Esophagus squamous epithelium (tissue), 5 donors: ENCODE measurements around the gene TSPAN18. TPM values are rescaled to one million over a fixed set of nuclear protein-coding genes. Genes with fewer than 3 reads are reported as not detected.

Experiments used
- DNase-seq: peaks from one replicate; lab custom pipeline; 2025; lab: John Stamatoyannopoulos, UW
- H3K27ac ChIP-seq, 4 donors: fragments of 200-600 bp; sonication (generic); one replicate each; pipeline ENCODE4 v1.5.1; 2016 to 2019; ENCODE audit warnings: mild to moderate bottlenecking in 1 of 4
- H3K27me3 ChIP-seq, 4 donors: fragments of 200-600 bp; sonication (generic); 1 replicate in 3 of 4; 2 replicates in 1 of 4; pipeline versions ENCODE4 v1.5.1 to v1.6.0; 2017 to 2021; ENCODE audit warnings: antibody characterized with exemption in 1 of 4
- H3K36me3 ChIP-seq, 3 donors: fragments of 200-600 bp; sonication (generic); one replicate each; pipeline ENCODE4 v1.5.1; 2016 to 2019
- H3K4me1 ChIP-seq, 3 donors: fragments of 200-600 bp; sonication (generic); one replicate each; pipeline ENCODE4 v1.5.1; 2017 to 2019
- H3K4me3 ChIP-seq, 4 donors: fragments of 200-600 bp; sonication (generic); 1 replicate in 3 of 4; 2 replicates in 1 of 4; pipeline ENCODE4 v1.5.1; 2016 to 2019; ENCODE audit warnings: mild to moderate bottlenecking in 2 of 4, moderate library complexity in 1 of 4
- H3K9me3 ChIP-seq, 3 donors: fragments of 200-600 bp; sonication (generic); one replicate each; pipeline ENCODE4 v1.5.1; 2016 to 2019
- POLR2A ChIP-seq, 4 donors: fragments of 450-650 bp; IDR thresholded peaks; one replicate each; pipeline ENCODE4 v1.6.1; 2017; ENCODE audit warnings: antibody characterized with exemption in 4 of 4, mild to moderate bottlenecking in 4 of 4, moderate library complexity in 3 of 4
- WGBS, 2 donors: methylation state at CpG; one replicate each; pipeline ENCODE4 v1.1.5; 2018; 5-methylcytosine and 5-hydroxymethylcytosine counted together
- intact Hi-C: fragments of 100-400 bp; cut with DNase I; formaldehyde crosslinking; loops from one replicate; pipeline ENCODE4 v1.15.0; 2022
- total RNA-seq, 4 donors: library from RNA; depleted of rRNA; stranded (reverse); fragments of >200 nt; gene quantifications; one replicate each; pipeline ENCODE4 v1.1.0, GENCODE V29; 2016
- TF ChIP-seq, protein P1 (sequence below), 6 experiments: fragments of 450-650 bp in 4 of 6; fragments of 200-600 bp in 2 of 6; sonication (generic) in 2 of 6; IDR thresholded peaks; one replicate each; pipeline ENCODE4 v1.5.1; 2016 to 2019; ENCODE audit warnings: antibody characterized with exemption in 6 of 6, mild to moderate bottlenecking in 4 of 6, moderate library complexity in 4 of 6
- donor health status: DM: yes; HTN: yes; CAD: no.

Gene TSPAN18
- total RNA-seq, 4 donors from 2014 or later, result 0.80 to 4.4 (median 2.0) TPM

DNA sequence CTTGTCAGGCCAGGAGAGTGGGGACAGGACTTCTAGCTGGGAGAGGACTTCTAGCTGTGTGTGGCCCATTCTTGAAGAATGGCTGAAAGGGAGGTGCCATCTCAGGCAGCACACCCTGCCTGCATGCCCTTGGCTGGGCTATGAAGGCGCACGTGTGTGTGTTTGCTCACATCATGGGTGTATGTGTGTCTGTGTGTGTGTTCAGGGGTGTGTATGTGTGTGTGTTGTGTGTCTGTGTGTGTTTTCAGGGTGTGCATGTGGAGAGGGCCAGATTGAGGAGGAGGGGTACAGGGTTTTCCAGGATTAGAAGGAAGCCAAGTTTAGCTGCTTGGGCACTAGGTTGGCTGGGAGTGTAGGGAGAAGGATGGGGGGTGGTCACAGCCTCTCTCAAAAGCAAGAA is 207.3 kb downstream of the TSPAN18 start:
- no peaks in the 10 kb centered on the region for H3K27me3 ChIP-seq
- no peak for DNase-seq
- no peaks in the 10 kb centered on the region for H3K9me3 ChIP-seq
- TF ChIP-seq, protein P1, sequence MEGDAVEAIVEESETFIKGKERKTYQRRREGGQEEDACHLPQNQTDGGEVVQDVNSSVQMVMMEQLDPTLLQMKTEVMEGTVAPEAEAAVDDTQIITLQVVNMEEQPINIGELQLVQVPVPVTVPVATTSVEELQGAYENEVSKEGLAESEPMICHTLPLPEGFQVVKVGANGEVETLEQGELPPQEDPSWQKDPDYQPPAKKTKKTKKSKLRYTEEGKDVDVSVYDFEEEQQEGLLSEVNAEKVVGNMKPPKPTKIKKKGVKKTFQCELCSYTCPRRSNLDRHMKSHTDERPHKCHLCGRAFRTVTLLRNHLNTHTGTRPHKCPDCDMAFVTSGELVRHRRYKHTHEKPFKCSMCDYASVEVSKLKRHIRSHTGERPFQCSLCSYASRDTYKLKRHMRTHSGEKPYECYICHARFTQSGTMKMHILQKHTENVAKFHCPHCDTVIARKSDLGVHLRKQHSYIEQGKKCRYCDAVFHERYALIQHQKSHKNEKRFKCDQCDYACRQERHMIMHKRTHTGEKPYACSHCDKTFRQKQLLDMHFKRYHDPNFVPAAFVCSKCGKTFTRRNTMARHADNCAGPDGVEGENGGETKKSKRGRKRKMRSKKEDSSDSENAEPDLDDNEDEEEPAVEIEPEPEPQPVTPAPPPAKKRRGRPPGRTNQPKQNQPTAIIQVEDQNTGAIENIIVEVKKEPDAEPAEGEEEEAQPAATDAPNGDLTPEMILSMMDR (IDR thresholded peaks at IDR 0.05), result no peak
- no peak for TF ChIP-seq POLR2A (IDR thresholded peaks at IDR 0.05)
- H3K27ac ChIP-seq, result no peak overlapping the region
- peaks cover 0 to 13% (median 0%) of the 10 kb centered on the region in 3 donors for H3K4me1 ChIP-seq
- H3K4me3 ChIP-seq, result no peak overlapping the region
- intact Hi-C loops, result loop anchor here (10.0 kb wide), 1 partner anchor 401 kb away; no protein-coding TSS in a partner anchor
- H3K36me3 ChIP-seq, result peaks cover 0 to 40% (median 0%) of the 10 kb centered on the region in 3 donors
- 67 to 100% methylated on average over 1 to 2 of the region's 2 CpGs for WGBS, 2 donors

DNA sequence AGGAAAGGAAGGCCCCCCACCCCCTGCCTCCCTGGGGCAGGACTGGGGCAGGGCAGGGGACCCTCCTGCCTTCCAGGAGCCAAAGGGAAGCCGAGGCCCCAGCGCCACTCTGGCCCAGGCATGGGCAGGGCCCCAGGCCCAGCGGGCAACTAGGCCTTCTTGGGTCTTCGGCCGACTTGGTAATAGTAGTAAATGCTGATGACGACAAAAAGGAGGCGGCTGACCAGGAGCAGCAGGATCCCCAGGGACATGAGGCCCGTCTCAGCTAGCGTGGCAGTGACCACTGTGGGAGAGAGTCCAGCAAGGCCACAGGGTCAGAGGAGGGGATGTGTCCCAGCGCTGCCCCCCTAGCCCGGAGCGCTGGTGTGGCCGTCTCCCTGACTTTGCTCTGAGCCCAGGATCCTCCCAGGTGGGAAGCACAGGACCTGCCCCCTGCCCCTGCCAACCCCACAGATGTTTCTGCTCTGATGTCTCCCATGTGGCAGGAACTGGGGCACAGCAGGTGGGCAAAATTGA is 208.0 kb downstream of the TSPAN18 start:
- intact Hi-C loops, result loop anchor here (10.0 kb wide), 1 partner anchor 400 kb away; no protein-coding TSS in a partner anchor

DNA sequence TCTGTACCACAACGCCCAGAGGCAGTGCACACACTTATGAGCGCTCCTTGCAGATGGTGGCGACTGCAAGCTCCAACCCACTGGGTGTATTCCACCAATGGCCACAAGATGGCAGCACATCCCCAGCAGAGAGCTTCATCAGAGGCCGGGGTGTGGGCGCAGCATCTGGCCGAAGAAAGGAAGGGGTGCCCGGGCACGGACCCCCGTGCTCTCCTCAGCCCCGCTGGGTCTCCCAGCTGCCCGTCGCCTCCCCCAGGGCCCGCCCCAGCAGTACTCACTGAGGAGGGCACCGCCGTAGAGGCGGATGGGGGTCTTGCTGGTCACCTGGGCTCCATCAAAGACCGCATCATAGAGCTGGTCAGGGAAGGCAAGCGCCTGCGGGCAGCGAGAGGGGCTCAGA is 209.8 kb downstream of the TSPAN18 start:
- DNase-seq, result peak; percentile 25
- H3K36me3 ChIP-seq, result peaks cover 0 to 40% (median 0%) of the 10 kb centered on the region in 3 donors
- WGBS, 2 donors, result 0 to 11% methylated on average over 1 to 3 of the region's 20 CpGs
- no peak overlapping the region for H3K27ac ChIP-seq
- H3K27me3 ChIP-seq, result no peaks in the 10 kb centered on the region
- TF ChIP-seq POLR2A (IDR thresholded peaks at IDR 0.05), result no peak
- TF ChIP-seq, protein P1 (IDR thresholded peaks at IDR 0.05), result peak; percentile 95 to 99 (median 97)
- intact Hi-C loops, result loop anchor here (2.0 to 10.0 kb wide), 2 partner anchors 166 to 398 kb away; no protein-coding TSS in a partner anchor
- no peaks in the 10 kb centered on the region for H3K9me3 ChIP-seq
- peaks cover 0 to 37% (median 0%) of the 10 kb centered on the region in 3 donors for H3K4me1 ChIP-seq
- no peak overlapping the region for H3K4me3 ChIP-seq

More for the DNA sequence above, 208.0 kb downstream of the TSPAN18 start:
- WGBS, 2 donors, result 87 to 97% methylated on average over 3 to 10 of the region's 13 CpGs
- H3K9me3 ChIP-seq, result no peaks in the 10 kb centered on the region
- H3K27ac ChIP-seq, result no peak overlapping the region
- peaks cover 0 to 20% (median 0%) of the 10 kb centered on the region in 3 donors for H3K4me1 ChIP-seq
- H3K27me3 ChIP-seq, result no peaks in the 10 kb centered on the region
- H3K36me3 ChIP-seq, result peaks cover 0 to 40% (median 0%) of the 10 kb centered on the region in 3 donors
- H3K4me3 ChIP-seq, result no peak overlapping the region
- TF ChIP-seq, protein P1 (IDR thresholded peaks at IDR 0.05), result no peak
- no peak for TF ChIP-seq POLR2A (IDR thresholded peaks at IDR 0.05)
- no peak for DNase-seq

DNA sequence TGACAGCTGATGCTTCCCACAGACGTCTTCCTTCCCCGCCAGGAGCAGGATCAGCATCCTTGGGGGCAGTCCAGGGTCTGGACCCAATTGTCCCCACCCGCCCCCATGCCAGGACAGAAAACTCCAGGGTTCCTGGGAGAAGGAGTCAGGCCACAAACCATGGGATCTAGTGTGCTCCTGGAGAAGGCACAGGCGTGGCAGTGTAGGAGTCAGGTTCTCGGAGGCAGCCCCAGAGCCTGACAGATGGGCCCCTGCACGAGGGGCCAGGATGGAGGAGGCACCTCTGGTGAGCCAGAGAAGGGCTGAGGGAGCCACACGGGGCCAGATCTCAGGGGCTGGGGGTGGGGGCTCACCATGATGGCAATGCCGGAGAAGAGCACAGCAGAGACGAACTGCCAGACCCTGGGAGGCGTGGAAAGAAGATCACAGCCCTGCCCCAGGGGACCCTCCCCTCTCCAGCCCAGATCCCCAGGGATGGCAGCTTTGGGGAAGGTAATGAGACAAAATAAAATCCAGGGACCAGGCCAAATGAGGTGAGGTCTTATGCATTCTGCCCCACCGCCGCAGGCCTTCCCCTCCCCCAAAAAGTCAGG is 210.3 kb downstream of the TSPAN18 start:
- WGBS, 2 donors, result 79 to 96% methylated on average over 6 to 7 of the region's 12 CpGs
- Histone ChIP-seq H3K36me3 (peaks cover 0 to 40% (median 0%) of the 10 kb centered on the region in 3 donors), H3K27ac (no peak overlapping the region), H3K4me1 (peaks cover 0 to 40% (median 0%) of the 10 kb centered on the region in 3 donors), H3K4me3 (no peak overlapping the region), H3K27me3 (no peaks in the 10 kb centered on the region), H3K9me3 (no peaks in the 10 kb centered on the region)
- intact Hi-C loops, result loop anchor here (2.0 to 10.0 kb wide), 2 partner anchors 166 to 398 kb away; no protein-coding TSS in a partner anchor
- TF ChIP-seq, protein P1 (IDR thresholded peaks at IDR 0.05), result no peak
- TF ChIP-seq POLR2A (IDR thresholded peaks at IDR 0.05), result no peak
- no peak for DNase-seq
